ENCODE results near the gene ACVR2A.
A peak's percentile ranks its signal among the peaks of the same experiment; 100 is the strongest.

The ACVR2A gene

GRCh38 chr2:147843391-147843863, 1.4 kb upstream of the ACVR2A start:
- no peak for DNase-seq
- Histone ChIP-seq H3K4me3 (ENCODE audit: low read depth, low read length) (peak overlapping the region; percentile 83), H3K27ac (peak overlapping the region; percentile 98), H3K9me3 (ENCODE audit: severe bottlenecking) (no peaks in the 10 kb centered on the region), H3K36me3 (no peaks in the 10 kb centered on the region; the same call in none of the 2 replicates), H3K27me3 (ENCODE audit: insufficient read depth, low read depth, severe bottlenecking) (no peaks in the 10 kb centered on the region)
- TF ChIP-seq CTCF (IDR thresholded peaks at IDR 0.05; ENCODE audit: low read depth, low read length) = no peak

DNA sequence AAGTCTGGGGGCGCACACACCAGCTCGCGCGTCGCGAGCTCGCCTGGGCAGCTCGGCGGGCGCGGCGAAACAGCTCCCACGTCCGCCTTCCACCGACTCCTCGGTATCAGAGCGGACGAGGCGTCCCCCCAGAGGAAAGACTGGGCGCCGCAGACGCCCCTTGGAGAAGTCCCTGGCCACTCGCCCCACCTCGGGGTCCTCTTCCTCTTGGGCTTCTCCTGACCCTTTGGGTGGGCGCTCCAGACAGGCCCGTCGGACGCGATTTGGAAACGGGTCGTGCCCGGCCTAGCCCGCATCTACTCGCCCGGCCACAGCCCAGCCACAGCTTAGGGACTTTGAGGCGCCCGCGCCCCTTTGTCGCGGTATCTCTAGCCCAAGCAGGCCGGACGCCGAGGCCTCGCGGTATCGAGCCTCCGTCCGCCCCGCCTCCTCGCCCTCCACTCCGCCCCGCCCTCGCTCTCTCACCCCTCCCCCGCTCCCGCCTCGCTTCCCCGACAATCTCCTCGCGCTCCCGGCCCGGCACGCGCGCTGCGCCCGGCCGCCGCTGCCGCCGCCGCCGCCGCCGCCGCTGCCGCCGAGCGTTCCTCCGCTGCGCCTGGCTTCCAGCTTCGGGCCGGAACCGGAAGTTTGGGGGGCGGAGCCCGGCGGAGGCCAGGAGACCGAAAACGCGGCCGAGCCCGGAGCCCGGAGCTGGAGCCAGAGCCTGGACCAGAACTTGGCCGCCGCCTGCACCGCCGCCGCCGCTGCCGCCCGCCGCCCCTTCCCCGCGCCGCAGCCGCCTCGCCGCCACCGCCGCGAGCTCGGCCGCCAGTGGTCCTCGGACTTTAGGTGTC, 749 bp upstream of the ACVR2A start:
- peak; percentile 48 for TF ChIP-seq CTCF (IDR thresholded peaks at IDR 0.05; ENCODE audit: low read depth, low read length)
- peak overlapping the region; percentile 98 for H3K27ac ChIP-seq
- DNase-seq = peak; percentile 93

DNA sequence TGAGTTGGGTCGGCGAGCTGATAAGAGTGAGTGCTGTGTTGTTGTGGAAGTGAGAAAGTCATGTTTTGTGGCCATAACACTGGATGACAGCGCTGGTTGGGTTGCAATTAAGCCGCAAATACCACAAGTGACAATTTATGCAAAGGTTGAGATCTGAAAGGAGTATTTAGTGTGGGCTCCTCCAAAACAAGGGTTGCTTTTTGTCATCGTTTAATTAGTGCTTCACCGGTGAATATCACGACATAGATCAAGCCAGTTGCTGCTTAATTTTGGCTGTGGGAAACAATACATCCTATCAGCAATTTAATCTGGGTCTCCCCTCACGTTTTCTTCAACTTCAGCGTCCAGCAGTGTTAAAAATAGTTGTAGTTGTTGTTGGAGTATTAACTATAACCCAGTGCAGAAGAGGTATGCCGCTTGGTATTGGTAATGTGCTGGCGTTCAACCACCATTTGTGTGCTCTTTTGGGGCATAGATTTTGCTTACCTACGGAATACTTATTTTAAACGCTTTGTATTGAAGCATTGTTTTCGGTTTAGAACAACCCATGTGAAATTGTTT, 662 bp downstream of the ACVR2A start:
- Histone ChIP-seq H3K36me3 (no peaks in the 10 kb centered on the region; the same call in none of the 2 replicates), H3K27ac (peak overlapping the region; percentile 91), H3K27me3 (ENCODE audit: insufficient read depth, low read depth, severe bottlenecking) (no peaks in the 10 kb centered on the region), H3K4me3 (ENCODE audit: low read depth, low read length) (peak overlapping the region; percentile 92), H3K9me3 (ENCODE audit: severe bottlenecking) (no peaks in the 10 kb centered on the region)
- DNase-seq = no peak
- TF ChIP-seq CTCF (IDR thresholded peaks at IDR 0.05; ENCODE audit: low read depth, low read length) = no peak

More for the DNA sequence above, 749 bp upstream of the ACVR2A start:
- Histone ChIP-seq H3K9me3 (ENCODE audit: severe bottlenecking) (no peaks in the 10 kb centered on the region), H3K27me3 (ENCODE audit: insufficient read depth, low read depth, severe bottlenecking) (no peaks in the 10 kb centered on the region), H3K36me3 (no peaks in the 10 kb centered on the region; the same call in none of the 2 replicates), H3K4me3 (ENCODE audit: low read depth, low read length) (peak overlapping the region; percentile 92)

DNA sequence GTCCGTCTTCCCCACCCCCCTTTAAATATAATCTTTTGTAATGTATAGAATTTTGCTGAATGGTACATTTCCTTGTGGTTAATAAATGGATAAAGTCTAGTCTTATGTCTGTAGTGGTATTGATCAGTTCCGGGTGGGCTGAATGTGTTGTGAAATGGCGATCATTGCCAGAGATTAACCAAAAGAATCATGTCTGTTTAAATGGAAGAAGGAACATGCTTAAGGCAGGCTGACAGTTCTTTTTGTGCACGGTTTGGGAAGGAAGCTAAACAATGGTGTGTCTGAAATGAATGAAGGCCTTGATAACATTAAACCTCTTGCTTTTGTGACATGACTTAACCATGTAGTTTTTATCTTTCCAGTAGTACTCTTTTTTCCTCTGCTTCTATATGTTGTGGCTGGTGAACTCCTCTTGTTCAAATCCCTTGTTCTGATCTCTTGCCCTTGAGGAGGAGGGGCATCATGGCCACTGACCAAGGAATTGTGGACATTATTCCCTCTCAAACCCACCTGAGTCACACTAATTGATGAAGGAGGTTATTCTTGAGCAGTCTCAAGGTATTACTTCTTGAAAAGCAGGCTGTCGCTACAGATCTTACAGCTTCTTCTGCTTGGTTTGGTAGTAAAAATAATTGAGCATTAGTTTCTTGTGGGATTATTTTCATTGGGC, 1.7 kb downstream of the ACVR2A start:
- no peak for TF ChIP-seq CTCF (IDR thresholded peaks at IDR 0.05; ENCODE audit: low read depth, low read length)
- DNase-seq = no peak
- peak overlapping the region; percentile 92 for H3K4me3 ChIP-seq (ENCODE audit: low read depth, low read length)

GRCh38 chr2:147847746-147848391, 3.0 kb downstream of the ACVR2A start:
- TF ChIP-seq CTCF (IDR thresholded peaks at IDR 0.05; ENCODE audit: low read depth, low read length) = no peak

More for the DNA sequence above, 1.7 kb downstream of the ACVR2A start:
- Histone ChIP-seq H3K27ac (peak overlapping the region; percentile 91; the same call in 1 of the 2 replicates), H3K36me3 (no peaks in the 10 kb centered on the region; the same call in none of the 2 replicates), H3K27me3 (ENCODE audit: insufficient read depth, low read depth, severe bottlenecking) (no peaks in the 10 kb centered on the region), H3K9me3 (ENCODE audit: severe bottlenecking) (no peaks in the 10 kb centered on the region)

More at GRCh38 chr2:147847746-147848391, 3.0 kb downstream of the ACVR2A start:
- Histone ChIP-seq H3K9me3 (ENCODE audit: severe bottlenecking) (no peaks in the 10 kb centered on the region), H3K36me3 (no peaks in the 10 kb centered on the region; the same call in none of the 2 replicates), H3K27ac (no peak overlapping the region), H3K4me3 (ENCODE audit: low read depth, low read length) (no peak overlapping the region), H3K27me3 (ENCODE audit: insufficient read depth, low read depth, severe bottlenecking) (no peaks in the 10 kb centered on the region)
- DNase-seq = no peak
